ENCODE data around the gene ERI3.

- TF ChIP-seq FOXM1 (IDR thresholded peaks at IDR 0.05; ENCODE audit: borderline replicate concordance, low read depth) (no peak), REST (IDR thresholded peaks at IDR 0.05; ENCODE audit: low read depth) (no peak), EP300 (IDR thresholded peaks at IDR 0.05; ENCODE audit: borderline replicate concordance) (no peak), YY1 (IDR thresholded peaks at IDR 0.05; ENCODE audit: low read depth) (no peak), TEAD4 (IDR thresholded peaks at IDR 0.05) (no peak), RAD21 (IDR thresholded peaks at IDR 0.05; ENCODE audit: low read depth) (no peak), TCF12 (IDR thresholded peaks at IDR 0.05; ENCODE audit: low read depth) (no peak), EGR1 (IDR thresholded peaks at IDR 0.05) (no peak), TAF1 (IDR thresholded peaks at IDR 0.05; ENCODE audit: low read depth) (no peak), USF1 (IDR thresholded peaks at IDR 0.05) (no peak), MAX (IDR thresholded peaks at IDR 0.05) (no peak), NFIC (IDR thresholded peaks at IDR 0.05) (no peak)
These were observed 118.4 kb downstream of the ERI3 start for GRCh38 chr1:44236490-44237272.

All from Ishikawa (cell line).